ENCODE results near the gene UHMK1. TPM values are rescaled to one million over a fixed set of nuclear protein-coding genes. Genes with fewer than 3 reads are reported as not detected.

UHMK1 gene, protein sequence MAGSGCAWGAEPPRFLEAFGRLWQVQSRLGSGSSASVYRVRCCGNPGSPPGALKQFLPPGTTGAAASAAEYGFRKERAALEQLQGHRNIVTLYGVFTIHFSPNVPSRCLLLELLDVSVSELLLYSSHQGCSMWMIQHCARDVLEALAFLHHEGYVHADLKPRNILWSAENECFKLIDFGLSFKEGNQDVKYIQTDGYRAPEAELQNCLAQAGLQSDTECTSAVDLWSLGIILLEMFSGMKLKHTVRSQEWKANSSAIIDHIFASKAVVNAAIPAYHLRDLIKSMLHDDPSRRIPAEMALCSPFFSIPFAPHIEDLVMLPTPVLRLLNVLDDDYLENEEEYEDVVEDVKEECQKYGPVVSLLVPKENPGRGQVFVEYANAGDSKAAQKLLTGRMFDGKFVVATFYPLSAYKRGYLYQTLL
- 77.8 and 105 TPM in 2 replicates for total RNA-seq

DNA sequence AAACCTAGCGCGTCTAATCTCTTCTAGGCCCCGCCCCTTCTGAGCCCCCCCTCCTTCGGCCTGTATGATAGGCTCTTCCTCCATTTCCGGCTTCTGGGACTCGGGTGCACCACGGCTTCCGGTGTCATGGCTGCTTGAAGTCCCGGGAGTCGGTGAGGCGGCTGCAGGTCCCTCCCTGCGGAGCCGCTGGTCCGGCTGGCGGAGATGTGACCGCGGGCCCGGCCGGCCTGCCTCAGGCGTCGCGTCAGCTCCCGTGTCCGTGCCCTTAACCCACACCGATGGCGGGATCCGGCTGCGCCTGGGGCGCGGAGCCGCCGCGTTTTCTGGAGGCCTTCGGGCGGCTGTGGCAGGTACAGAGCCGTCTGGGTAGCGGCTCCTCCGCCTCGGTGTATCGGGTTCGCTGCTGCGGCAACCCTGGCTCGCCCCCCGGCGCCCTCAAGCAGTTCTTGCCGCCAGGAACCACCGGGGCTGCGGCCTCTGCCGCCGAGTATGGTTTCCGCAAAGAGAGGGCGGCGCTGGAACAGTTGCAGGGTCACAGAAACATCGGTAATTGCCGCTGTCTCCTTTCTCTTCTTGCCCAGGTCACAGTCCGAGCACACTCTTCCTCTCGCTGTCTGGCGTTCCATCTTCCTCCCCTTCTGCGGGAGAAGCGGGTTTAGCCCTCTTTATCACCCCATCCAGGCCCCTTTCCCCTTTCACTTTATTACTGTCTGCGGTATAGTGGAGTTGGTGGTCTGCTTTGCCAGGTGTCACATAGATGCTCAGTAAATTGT, at the start of gene UHMK1:
Gene UHMK1, plus strand, starts transcription at position 96 of the 773 bp plus-strand sequence. Its CDS starts 183 bp downstream, at position 279.

DNA sequence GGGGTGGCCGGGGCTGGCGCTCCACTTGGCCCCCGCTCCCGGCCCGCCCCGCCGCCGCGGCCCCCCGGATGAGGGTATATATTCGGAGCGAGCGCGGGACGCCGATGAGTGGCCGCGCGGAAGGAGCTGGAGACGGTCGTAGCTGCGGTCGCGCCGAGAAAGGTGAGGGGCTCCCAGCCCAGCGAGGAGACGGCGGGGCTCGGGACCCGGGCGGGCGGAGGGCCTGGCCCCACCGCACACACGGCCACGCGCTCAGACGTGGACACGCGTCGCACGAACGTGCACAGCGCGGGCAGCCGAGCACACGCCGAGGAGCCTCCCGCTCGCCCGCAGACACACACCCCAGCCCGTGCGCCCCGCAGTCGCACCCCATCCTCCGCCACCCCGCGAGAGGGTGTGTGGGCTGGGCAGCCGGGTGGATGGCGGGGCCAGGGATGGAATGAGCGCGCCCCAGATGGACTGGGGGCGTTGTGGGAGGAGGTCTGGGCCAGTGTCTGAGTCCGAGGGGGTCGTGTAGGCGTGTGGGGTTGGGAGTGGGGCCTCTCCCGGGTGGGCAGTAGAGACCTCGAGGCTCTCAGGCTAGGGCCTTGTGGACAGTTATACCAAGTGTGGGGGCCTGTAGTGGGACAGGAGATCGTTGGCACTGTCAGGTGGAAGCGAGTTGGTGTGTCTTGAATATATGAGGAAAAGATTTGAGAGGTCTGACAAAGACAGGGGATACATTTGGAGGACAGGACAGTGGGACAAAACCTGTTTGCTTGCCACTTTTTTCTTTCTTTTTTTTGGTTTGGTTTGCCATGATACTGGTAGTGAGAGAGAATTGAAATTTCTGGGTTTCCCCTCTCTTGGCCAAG, 64.2 kb downstream of the UHMK1 start, which contains the start of gene UAP1:
Gene UAP1, plus strand, starts transcription at position 107 of the 854 bp plus-strand sequence. CDS start 4,347 bp downstream, outside the sequence.

Other genes starting within 250 kb of the UHMK1 start
- gene SPATA46, start 121.0 kb upstream of the UHMK1 start, total RNA-seq, result not detected in 2 replicates
- gene C1orf226, start 116.1 kb upstream of the UHMK1 start, total RNA-seq, result 0.59 and 0.83 TPM in 2 replicates
- not detected in 2 replicates for gene SH2D1B, start 85.7 kb upstream of the UHMK1 start, total RNA-seq
- gene UAP1, start 63.9 kb downstream of the UHMK1 start, total RNA-seq, result 124 and 232 TPM in 2 replicates
- gene DDR2, start 134.6 kb downstream of the UHMK1 start, total RNA-seq, result 188 and 189 TPM in 2 replicates

Data from smooth muscle cell of the umbilical artery (primary cell).